Measurements from ENCODE around the gene ST3GAL3.

- TF ChIP-seq CTCF (IDR thresholded peaks at IDR 0.05): no peak
- no peak for TF ChIP-seq EP300 (IDR thresholded peaks at IDR 0.05)
Measured at GRCh38 chr1:43947061-43947873, 239.9 kb downstream of the ST3GAL3 start.
